ENCODE measurements around the gene MTERF2. TPM values are rescaled to one million over a fixed set of nuclear protein-coding genes. Genes with fewer than 3 reads are reported as not detected.

The MTERF2 gene
- 10 to 100 TPM; 16.7 to 22.2 (median 19.0) TPM for total RNA-seq

DNA sequence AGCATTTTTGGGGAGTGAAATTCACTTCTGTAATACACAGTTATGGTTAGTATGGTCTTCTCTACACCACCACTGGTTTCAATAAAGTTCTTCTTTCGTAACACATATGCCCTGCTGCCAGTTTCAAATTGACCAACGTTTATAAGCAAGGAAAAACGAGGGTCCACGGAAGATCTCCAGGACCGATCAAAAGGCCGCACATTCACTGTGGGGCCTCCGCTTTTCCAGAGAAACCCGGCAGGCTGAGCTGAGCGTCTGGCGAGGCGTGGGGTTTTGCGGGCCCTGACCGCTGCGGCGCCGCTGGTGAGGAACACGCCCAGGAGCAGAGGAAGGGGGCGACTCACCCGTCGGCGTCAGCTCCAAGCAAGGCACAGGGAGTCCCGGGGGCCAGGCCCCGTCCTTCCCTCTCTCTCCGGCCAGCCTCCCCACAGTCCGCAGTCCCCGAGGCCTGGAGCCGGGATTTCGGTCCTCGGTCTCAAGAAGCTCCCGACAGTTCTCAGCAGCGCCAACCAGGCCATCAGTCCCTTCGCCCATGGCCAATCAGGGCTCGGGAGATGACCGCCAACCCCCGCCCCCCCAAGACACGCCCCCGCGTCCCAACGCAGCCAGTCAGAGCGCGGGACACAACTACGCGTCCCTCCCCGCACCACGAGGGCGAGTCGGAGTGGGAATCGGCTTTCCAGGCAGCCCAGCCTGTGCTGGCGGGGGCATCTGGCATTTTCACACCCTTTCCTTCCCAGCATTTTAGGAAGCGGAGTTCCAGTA, at the start of gene MTERF2:
MTERF2 (minus strand) TSS at position 522 of the 765 bp plus-strand sequence. CDS start 8,432 bp downstream, outside the sequence.
- Histone ChIP-seq H3K4me1 (peaks cover 21 to 60% (median 55%) of the 10 kb centered on the region in 4 donors), H3K27me3 (no peaks in the 10 kb centered on the region), H3K9me3 (no peaks in the 10 kb centered on the region), H3K4me3 (peak within 1 kb of the TSS; percentile 60 to 76 (median 70)), H3K27ac (replicated peaks in 1 of 4) (peak within 1 kb of the TSS; percentile 85 to 93 (median 93)), H3K36me3 (peaks cover 0 to 14% (median 6%) of the 10 kb centered on the region in 4 donors)
- WGBS = 0% methylated on average over 17 of the region's 50 CpGs
- TF ChIP-seq CTCF (IDR thresholded peaks at IDR 0.05) (no peak), EP300 (IDR thresholded peaks at IDR 0.05) (no peak), POLR2AphosphoS5 (IDR thresholded peaks at IDR 0.05) (peak; percentile 91 to 95), POLR2A (IDR thresholded peaks at IDR 0.05; ENCODE audit: low read depth) (no peak)
- peak; percentile 99 for DNase-seq (ENCODE audit: extremely low spot score)
- intact Hi-C loops (cut with DNase I) = loop anchor here (1.0 to 5.0 kb wide), 3 partner anchors 31 to 107 kb away; no protein-coding TSS in a partner anchor

DNA sequence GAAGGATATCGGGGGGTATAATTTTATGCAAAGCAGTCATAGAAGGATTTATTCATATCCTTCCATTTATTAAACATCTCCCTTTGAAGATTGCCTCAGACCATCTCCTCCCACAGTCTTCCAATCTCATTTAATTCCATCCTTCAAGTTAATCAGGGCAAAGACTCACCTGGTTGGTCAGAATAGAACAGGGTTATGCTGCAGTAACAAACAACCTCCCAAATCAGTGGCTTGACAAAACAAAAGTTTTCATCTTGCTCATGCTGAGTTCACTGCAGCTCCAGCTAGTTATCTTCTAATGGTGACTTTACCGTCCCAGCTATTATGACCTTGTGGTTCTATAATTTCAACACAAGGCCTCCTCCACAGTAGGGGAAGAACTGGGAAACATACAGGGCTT, 48.8 kb upstream of the MTERF2 start:
- intact Hi-C loops (cut with DNase I) = no loop called here
- H3K27ac ChIP-seq (replicated peaks in 1 of 4) = no peak overlapping the region
- peaks cover 15 to 34% (median 25%) of the 10 kb centered on the region in 4 donors for H3K4me1 ChIP-seq
- no peak overlapping the region for H3K4me3 ChIP-seq
- no peaks in the 10 kb centered on the region for H3K9me3 ChIP-seq
- no peaks in the 10 kb centered on the region for H3K36me3 ChIP-seq
- DNase-seq (ENCODE audit: extremely low spot score) = no peak
- TF ChIP-seq POLR2A (IDR thresholded peaks at IDR 0.05; ENCODE audit: low read depth) = no peak
- TF ChIP-seq CTCF (IDR thresholded peaks at IDR 0.05) = no peak
- no peak for TF ChIP-seq EP300 (IDR thresholded peaks at IDR 0.05)
- no peak for TF ChIP-seq POLR2AphosphoS5 (IDR thresholded peaks at IDR 0.05)
- H3K27me3 ChIP-seq = no peaks in the 10 kb centered on the region
- WGBS = 90% methylated on average over 2 of the region's 2 CpGs

DNA sequence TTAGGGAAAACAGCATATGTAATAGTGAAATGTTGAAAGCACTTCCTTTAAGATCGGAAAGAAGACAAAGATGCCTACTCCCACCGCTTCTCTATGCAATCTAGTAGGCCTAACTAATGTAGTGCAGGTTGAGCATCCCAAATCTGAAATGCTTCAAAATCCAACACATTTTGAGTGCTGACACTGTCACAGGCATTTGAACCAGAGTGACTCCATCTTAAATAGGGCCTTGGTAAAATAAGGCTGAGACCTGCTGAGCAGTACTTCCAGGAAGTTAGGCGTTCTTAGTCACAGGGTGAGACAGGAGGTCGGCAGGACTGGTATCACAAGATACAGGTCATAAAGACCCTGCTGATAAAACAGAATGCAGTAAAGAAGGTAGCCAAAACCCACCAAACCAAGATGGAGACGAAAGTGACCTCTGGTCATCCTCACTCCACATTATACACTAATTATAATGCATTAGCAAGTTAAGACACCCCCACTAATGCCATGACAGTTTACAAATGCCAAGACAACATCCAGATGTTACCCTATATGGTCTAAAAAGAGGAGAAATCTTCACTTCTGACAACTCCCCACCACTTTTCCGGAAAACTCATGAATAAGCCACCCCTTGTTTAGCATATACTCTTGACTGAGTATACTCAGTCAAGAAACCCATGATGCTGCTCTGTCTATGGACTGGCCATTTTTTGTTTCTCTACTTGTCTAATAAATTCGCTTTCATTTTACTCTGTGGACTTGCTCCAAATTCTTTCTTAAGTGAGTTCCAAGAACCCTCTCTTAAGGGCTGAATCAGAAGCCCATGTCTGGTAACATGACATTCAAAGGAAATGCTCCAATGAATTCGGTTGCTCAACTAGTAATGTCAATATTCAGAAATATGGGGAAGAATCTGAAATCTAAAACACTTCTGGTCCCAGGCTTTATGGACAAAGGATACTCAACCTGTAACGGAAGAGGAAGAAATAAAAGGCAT, 47.1 kb upstream of the MTERF2 start:
- TF ChIP-seq POLR2AphosphoS5 (IDR thresholded peaks at IDR 0.05) (no peak), CTCF (IDR thresholded peaks at IDR 0.05) (no peak), POLR2A (IDR thresholded peaks at IDR 0.05; ENCODE audit: low read depth) (no peak), EP300 (IDR thresholded peaks at IDR 0.05) (no peak)
- Histone ChIP-seq H3K4me1 (peaks cover 25 to 49% (median 39%) of the 10 kb centered on the region in 4 donors), H3K9me3 (no peaks in the 10 kb centered on the region), H3K27ac (replicated peaks in 1 of 4) (peak overlapping the region in 1 of 4 donors; percentile 24), H3K27me3 (no peaks in the 10 kb centered on the region), H3K36me3 (no peaks in the 10 kb centered on the region), H3K4me3 (no peak overlapping the region)
- no peak for DNase-seq (ENCODE audit: extremely low spot score)
- intact Hi-C loops (cut with DNase I) = loop anchor here (5.0 kb wide), 1 partner anchor 58 kb away; the partner anchor contains the start of gene CRY1
- WGBS = 77% methylated on average over 9 of the region's 9 CpGs

DNA sequence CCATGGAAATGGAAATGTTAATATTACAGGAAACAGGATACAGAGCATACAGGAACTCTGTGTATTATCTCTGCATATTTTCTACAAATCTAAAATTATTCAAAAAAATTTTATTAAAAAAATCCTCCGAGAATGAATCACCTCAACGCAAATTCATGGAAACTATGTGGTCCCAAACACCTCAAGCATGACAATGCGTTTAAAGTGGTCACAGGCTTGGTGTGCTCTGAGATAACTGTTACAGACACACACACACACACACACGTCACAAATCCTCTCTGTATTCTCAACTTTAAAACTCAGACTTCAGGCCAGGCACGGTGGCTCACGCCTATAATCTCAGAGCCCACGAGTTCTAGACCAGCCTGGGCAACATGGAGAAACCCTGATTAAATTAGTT, 45.3 kb upstream of the MTERF2 start:
- intact Hi-C loops (cut with DNase I) = loop anchor here (5.0 kb wide), 1 partner anchor 60 kb away; the partner anchor contains the start of gene CRY1

More for the DNA sequence above, 45.3 kb upstream of the MTERF2 start:
- no peaks in the 10 kb centered on the region for H3K36me3 ChIP-seq
- no peaks in the 10 kb centered on the region for H3K9me3 ChIP-seq
- WGBS = 73% methylated on average over 7 of the region's 7 CpGs
- peaks cover 38 to 59% (median 54%) of the 10 kb centered on the region in 4 donors for H3K4me1 ChIP-seq
- DNase-seq (ENCODE audit: extremely low spot score) = no peak
- no peaks in the 10 kb centered on the region for H3K27me3 ChIP-seq
- no peak overlapping the region for H3K27ac ChIP-seq (replicated peaks in 1 of 4)
- H3K4me3 ChIP-seq = no peak overlapping the region
- TF ChIP-seq POLR2A (IDR thresholded peaks at IDR 0.05; ENCODE audit: low read depth) = no peak
- TF ChIP-seq EP300 (IDR thresholded peaks at IDR 0.05) = no peak
- no peak for TF ChIP-seq POLR2AphosphoS5 (IDR thresholded peaks at IDR 0.05)
- TF ChIP-seq CTCF (IDR thresholded peaks at IDR 0.05) = no peak
